ENCODE measurements around the gene GNPTG.

GNPTG gene

GRCh38 chr16:1348926-1349325, 2.8 kb upstream of the GNPTG start:
- H3K27me3 ChIP-seq (ENCODE audit: insufficient read depth, low read length): no peaks in the 10 kb centered on the region
- H3K4me3 ChIP-seq (ENCODE audit: low read depth, low read length): no peak overlapping the region
- H3K36me3 ChIP-seq (ENCODE audit: insufficient read depth, low read length): peaks cover 3% of the 10 kb centered on the region; the same call in 1 of the 2 replicates
- peaks cover 12% of the 10 kb centered on the region for H3K4me1 ChIP-seq (ENCODE audit: control insufficient read depth, insufficient read depth, low read length, unreplicated experiment)
- no peak overlapping the region for H3K27ac ChIP-seq (ENCODE audit: low read depth, low read length)
- H3K79me2 ChIP-seq (ENCODE audit: control insufficient read depth, insufficient read depth, low read length, unreplicated experiment): peaks cover 33% of the 10 kb centered on the region
- H2AFZ ChIP-seq (ENCODE audit: low read length, unreplicated experiment): no peak overlapping the region

- Histone ChIP-seq H3K27me3 (ENCODE audit: insufficient read depth, low read length) (no peaks in the 10 kb centered on the region), H3K79me2 (ENCODE audit: control insufficient read depth, insufficient read depth, low read length, unreplicated experiment) (peaks cover 37% of the 10 kb centered on the region), H3K4me3 (ENCODE audit: low read depth, low read length) (no peak overlapping the region; the same call in 1 of the 2 replicates), H3K36me3 (ENCODE audit: insufficient read depth, low read length) (peaks cover 3% of the 10 kb centered on the region; the same call in 1 of the 2 replicates), H3K27ac (ENCODE audit: low read depth, low read length) (no peak overlapping the region), H2AFZ (ENCODE audit: low read length, unreplicated experiment) (no peak overlapping the region), H3K4me1 (ENCODE audit: control insufficient read depth, insufficient read depth, low read length, unreplicated experiment) (peaks cover 12% of the 10 kb centered on the region)
Observed at GRCh38 chr16:1349351-1349750, 2.4 kb upstream of the GNPTG start.

DNA sequence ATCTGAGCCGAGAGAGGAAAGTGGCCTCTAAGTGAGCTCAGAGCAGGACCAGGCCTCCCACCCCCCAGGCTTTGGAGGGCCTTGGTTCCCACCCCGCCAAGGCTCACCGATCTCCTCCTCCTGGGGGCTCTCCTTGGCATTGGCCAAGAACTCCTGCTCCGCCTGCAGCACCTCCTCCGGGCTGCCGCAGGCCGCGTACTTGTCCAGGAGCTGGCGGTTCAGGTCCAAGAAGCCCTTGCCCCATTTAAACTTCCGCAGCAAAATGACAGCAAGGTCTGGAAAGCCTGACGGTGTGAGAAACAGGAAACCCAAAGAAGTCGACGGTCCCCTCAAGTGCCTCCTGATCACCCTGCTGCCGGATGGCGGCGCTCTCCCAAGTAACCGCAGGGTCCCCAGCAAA, 1.8 kb upstream of the GNPTG start:
- Histone ChIP-seq H3K4me3 (ENCODE audit: low read depth, low read length) (no peak overlapping the region; the same call in 1 of the 2 replicates), H3K27me3 (ENCODE audit: insufficient read depth, low read length) (no peaks in the 10 kb centered on the region), H3K79me2 (ENCODE audit: control insufficient read depth, insufficient read depth, low read length, unreplicated experiment) (peaks cover 43% of the 10 kb centered on the region), H3K27ac (ENCODE audit: low read depth, low read length) (no peak overlapping the region), H3K36me3 (ENCODE audit: insufficient read depth, low read length) (peaks cover 3% of the 10 kb centered on the region; the same call in 1 of the 2 replicates), H2AFZ (ENCODE audit: low read length, unreplicated experiment) (no peak overlapping the region), H3K4me1 (ENCODE audit: control insufficient read depth, insufficient read depth, low read length, unreplicated experiment) (peaks cover 12% of the 10 kb centered on the region)

DNA sequence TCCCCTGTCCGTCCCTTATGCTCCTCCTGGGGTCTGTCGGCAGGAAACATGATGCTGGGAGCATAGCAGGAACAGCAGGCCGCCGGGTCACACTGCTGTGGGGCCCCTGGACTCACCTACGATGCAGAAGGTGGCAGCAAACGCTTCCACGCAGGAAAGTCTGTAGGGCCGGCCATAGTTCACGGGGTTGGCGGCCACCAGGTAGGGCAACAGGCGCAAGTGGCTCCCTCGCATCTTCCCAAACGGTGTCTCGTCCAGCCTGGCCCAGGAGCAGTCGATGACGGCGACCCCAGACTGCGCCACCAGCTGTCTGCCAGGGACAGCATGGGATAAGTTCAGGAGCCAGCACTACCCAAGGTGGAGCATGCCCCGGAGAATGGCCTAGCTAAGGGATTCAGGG, 1.0 kb upstream of the GNPTG start:
- H3K36me3 ChIP-seq (ENCODE audit: insufficient read depth, low read length): peaks cover 3% of the 10 kb centered on the region; the same call in 1 of the 2 replicates
- H3K4me3 ChIP-seq (ENCODE audit: low read depth, low read length): peak overlapping the region; percentile 92
- no peaks in the 10 kb centered on the region for H3K27me3 ChIP-seq (ENCODE audit: insufficient read depth, low read length)
- H3K27ac ChIP-seq (ENCODE audit: low read depth, low read length): no peak overlapping the region
- no peak overlapping the region for H2AFZ ChIP-seq (ENCODE audit: low read length, unreplicated experiment)
- peaks cover 50% of the 10 kb centered on the region for H3K79me2 ChIP-seq (ENCODE audit: control insufficient read depth, insufficient read depth, low read length, unreplicated experiment)
- peaks cover 12% of the 10 kb centered on the region for H3K4me1 ChIP-seq (ENCODE audit: control insufficient read depth, insufficient read depth, low read length, unreplicated experiment)

DNA sequence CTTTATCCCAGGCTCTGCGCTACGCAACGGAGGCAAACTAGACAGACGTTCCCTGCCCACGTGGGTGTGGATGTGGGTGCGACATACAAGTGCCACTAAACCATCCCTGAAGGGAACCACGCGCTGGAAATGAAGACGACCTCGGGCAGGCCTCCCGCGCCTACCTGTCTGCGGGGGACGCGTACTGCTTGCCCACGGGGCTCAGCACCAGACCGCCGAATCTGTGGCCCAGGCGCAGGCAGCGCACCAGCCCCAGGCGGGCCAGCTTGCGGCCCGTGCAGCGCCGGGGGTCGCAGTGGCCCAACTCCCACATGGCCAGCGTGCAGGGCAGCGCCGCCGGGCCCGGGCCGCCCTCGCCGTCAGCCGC, 533 bp upstream of the GNPTG start:
- Histone ChIP-seq H3K4me1 (ENCODE audit: control insufficient read depth, insufficient read depth, low read length, unreplicated experiment) (peaks cover 12% of the 10 kb centered on the region), H3K79me2 (ENCODE audit: control insufficient read depth, insufficient read depth, low read length, unreplicated experiment) (peaks cover 55% of the 10 kb centered on the region), H2AFZ (ENCODE audit: low read length, unreplicated experiment) (peak overlapping the region; percentile 49), H3K27ac (ENCODE audit: low read depth, low read length) (no peak overlapping the region), H3K36me3 (ENCODE audit: insufficient read depth, low read length) (peaks cover 3% of the 10 kb centered on the region; the same call in 1 of the 2 replicates), H3K4me3 (ENCODE audit: low read depth, low read length) (peak overlapping the region; percentile 92), H3K27me3 (ENCODE audit: insufficient read depth, low read length) (no peaks in the 10 kb centered on the region)

DNA sequence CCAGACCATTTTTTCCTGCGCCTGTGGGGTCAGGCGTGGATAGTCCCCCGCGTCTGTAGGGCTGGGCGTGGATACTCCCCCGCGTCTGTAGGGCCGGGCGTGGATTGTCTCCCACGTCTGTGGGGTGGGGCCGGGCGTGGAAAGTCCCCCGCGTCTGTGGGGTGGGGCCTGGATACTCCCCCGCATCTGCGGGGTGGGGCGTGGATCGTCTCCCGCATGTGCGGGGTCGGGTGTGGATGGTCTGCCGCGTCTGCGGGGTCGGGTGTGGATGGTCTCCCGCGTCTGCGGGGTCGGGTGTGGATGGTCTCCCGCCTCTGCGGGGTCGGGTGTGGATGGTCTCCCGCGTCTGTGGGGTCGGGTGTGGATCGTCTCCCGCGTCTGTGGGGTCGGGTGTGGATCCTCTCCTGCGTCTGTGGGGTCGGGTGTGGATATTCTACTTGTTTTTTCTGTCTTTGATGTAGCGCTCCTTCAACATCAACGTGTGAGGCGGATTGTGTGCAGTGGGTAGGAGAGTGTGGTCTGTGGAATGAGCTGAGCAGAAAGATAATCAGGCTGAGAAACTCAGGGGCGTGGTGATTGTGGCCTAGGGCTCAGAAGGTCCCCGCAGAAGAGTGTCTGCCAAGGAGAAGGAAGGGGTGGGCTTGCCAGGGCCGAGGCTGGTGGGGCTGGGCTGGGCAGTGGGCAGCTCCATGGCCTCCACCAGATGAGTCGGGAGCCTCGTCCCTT, 3.2 kb downstream of the GNPTG start:
- Histone ChIP-seq H3K36me3 (ENCODE audit: insufficient read depth, low read length) (no peaks in the 10 kb centered on the region), H3K4me3 (ENCODE audit: low read depth, low read length) (no peak overlapping the region), H3K27ac (ENCODE audit: low read depth, low read length) (no peak overlapping the region), H3K27me3 (ENCODE audit: insufficient read depth, low read length) (no peaks in the 10 kb centered on the region), H3K79me2 (ENCODE audit: control insufficient read depth, insufficient read depth, low read length, unreplicated experiment) (peaks cover 80% of the 10 kb centered on the region), H3K4me1 (ENCODE audit: control insufficient read depth, insufficient read depth, low read length, unreplicated experiment) (peaks cover 25% of the 10 kb centered on the region), H2AFZ (ENCODE audit: low read length, unreplicated experiment) (no peak overlapping the region)

- Histone ChIP-seq H3K4me3 (ENCODE audit: low read depth, low read length) (no peak overlapping the region), H3K79me2 (ENCODE audit: control insufficient read depth, insufficient read depth, low read length, unreplicated experiment) (peaks cover 80% of the 10 kb centered on the region), H3K36me3 (ENCODE audit: insufficient read depth, low read length) (no peaks in the 10 kb centered on the region), H2AFZ (ENCODE audit: low read length, unreplicated experiment) (no peak overlapping the region), H3K4me1 (ENCODE audit: control insufficient read depth, insufficient read depth, low read length, unreplicated experiment) (peaks cover 21% of the 10 kb centered on the region), H3K27ac (ENCODE audit: low read depth, low read length) (no peak overlapping the region), H3K27me3 (ENCODE audit: insufficient read depth, low read length) (no peaks in the 10 kb centered on the region)
Observed at GRCh38 chr16:1355591-1355990, 3.9 kb downstream of the GNPTG start.

DNA sequence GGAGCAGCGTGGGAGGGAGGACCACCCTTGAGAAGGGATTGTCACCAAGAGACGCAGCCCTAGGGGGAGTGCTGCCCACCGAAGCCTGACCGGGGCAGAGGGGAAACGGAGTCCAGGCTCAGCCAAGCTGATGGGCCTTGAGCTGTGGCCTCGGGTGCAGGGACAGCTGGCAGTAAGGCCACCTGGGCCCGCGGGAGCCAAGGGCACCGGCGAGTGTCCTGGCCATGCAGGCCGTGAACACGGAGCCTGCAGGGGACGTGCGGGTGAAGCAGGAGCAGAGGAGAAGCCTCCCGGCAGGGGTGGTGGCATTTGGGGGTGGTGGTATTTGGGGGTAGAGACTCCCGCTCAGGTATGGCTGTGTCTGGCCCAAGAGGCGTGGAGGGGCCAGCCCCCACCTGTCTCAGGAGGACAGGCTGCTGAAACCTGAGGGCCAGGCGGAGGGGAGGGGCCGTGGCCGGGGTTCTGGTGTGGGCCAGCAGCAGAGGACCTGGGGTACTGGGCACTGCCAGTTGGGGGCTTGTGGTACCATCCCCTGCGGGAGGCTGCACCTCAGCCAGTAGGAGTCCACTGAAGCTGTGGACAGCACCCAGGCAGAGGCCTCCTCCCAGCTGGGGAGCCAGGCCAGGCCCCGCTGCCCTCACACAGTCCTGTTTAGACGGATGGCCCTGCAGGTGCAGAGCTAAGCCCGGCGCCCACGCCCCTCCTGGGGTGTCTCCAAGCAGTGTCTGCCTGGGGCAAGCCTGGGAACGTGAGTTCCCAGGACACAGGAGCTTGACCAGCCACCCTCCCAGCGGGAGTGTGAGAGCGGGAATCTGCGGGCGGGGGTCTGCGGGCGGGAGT, 4.5 kb downstream of the GNPTG start:
- Histone ChIP-seq H2AFZ (ENCODE audit: low read length, unreplicated experiment) (no peak overlapping the region), H3K4me1 (ENCODE audit: control insufficient read depth, insufficient read depth, low read length, unreplicated experiment) (peaks cover 17% of the 10 kb centered on the region), H3K36me3 (ENCODE audit: insufficient read depth, low read length) (peaks cover 3% of the 10 kb centered on the region; the same call in 1 of the 2 replicates), H3K27ac (ENCODE audit: low read depth, low read length) (no peak overlapping the region), H3K79me2 (ENCODE audit: control insufficient read depth, insufficient read depth, low read length, unreplicated experiment) (peaks cover 75% of the 10 kb centered on the region), H3K27me3 (ENCODE audit: insufficient read depth, low read length) (no peaks in the 10 kb centered on the region), H3K4me3 (ENCODE audit: low read depth, low read length) (no peak overlapping the region)

GRCh38 chr16:1357906-1358566, 6.3 kb downstream of the GNPTG start:
- peaks cover 3% of the 10 kb centered on the region; the same call in 1 of the 2 replicates for H3K36me3 ChIP-seq (ENCODE audit: insufficient read depth, low read length)
- H3K4me3 ChIP-seq (ENCODE audit: low read depth, low read length): no peak overlapping the region
- peak overlapping the region; percentile 20; the same call in 1 of the 2 replicates for H3K27ac ChIP-seq (ENCODE audit: low read depth, low read length)
- no peaks in the 10 kb centered on the region for H3K27me3 ChIP-seq (ENCODE audit: insufficient read depth, low read length)
- H3K4me1 ChIP-seq (ENCODE audit: control insufficient read depth, insufficient read depth, low read length, unreplicated experiment): peaks cover 16% of the 10 kb centered on the region
- no peak overlapping the region for H2AFZ ChIP-seq (ENCODE audit: low read length, unreplicated experiment)
- H3K79me2 ChIP-seq (ENCODE audit: control insufficient read depth, insufficient read depth, low read length, unreplicated experiment): peaks cover 70% of the 10 kb centered on the region

DNA sequence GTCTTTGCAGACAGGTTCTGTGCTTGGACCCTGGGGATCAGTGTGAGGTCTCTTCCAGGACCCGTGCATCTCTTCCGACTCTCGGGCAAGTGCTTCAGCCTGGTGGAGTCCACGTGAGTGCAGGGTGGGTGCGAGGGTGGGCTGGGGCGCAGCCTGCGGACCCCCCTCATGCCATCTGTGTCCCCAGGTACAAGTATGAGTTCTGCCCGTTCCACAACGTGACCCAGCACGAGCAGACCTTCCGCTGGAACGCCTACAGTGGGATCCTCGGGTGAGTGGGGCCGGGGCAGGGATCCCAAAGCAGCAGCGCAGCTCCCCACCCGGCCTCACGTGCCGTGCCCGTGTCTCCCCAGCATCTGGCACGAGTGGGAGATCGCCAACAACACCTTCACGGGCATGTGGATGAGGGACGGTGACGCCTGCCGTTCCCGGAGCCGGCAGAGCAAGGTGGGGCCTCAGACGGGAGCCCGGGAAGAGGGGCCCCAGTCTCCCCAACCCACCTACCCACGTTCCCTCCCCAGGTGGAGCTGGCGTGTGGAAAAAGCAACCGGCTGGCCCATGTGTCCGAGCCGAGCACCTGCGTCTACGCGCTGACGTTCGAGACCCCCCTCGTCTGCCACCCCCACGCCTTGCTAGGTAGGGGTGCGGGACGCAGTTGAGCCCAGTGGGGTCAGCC, 10.1 kb downstream of the GNPTG start:
- Histone ChIP-seq H3K79me2 (ENCODE audit: control insufficient read depth, insufficient read depth, low read length, unreplicated experiment) (peaks cover 36% of the 10 kb centered on the region), H3K27ac (ENCODE audit: low read depth, low read length) (no peak overlapping the region), H3K27me3 (ENCODE audit: insufficient read depth, low read length) (no peaks in the 10 kb centered on the region), H3K4me1 (ENCODE audit: control insufficient read depth, insufficient read depth, low read length, unreplicated experiment) (peaks cover 12% of the 10 kb centered on the region), H3K36me3 (ENCODE audit: insufficient read depth, low read length) (peaks cover 12% of the 10 kb centered on the region), H3K4me3 (ENCODE audit: low read depth, low read length) (no peak overlapping the region), H2AFZ (ENCODE audit: low read length, unreplicated experiment) (no peak overlapping the region)
